Mesothelial cell of epicardium (in vitro differentiated cells): ENCODE results near the gene RPS19BP1. TPM values are rescaled to one million over a fixed set of nuclear protein-coding genes. Genes with fewer than 3 reads are reported as not detected.

Source experiments
- DNase-seq, 2 experiments: peaks; one replicate each; pipeline ENCODE4 v3.0.0; 2021; ENCODE audit warnings: low spot score in 2 of 2; ENCODE audit not compliant: unreplicated experiment in 2 of 2
- H3K27ac Mint-ChIP-seq: 2 replicates; pipeline ENCODE4 v1.8.0; 2021; ENCODE audit warnings: mixed read lengths
- H3K27me3 Mint-ChIP-seq: 2 replicates; pipeline ENCODE4 v1.8.0; 2021; ENCODE audit warnings: low read depth, mixed read lengths
- H3K36me3 Mint-ChIP-seq: 2 replicates; pipeline ENCODE4 v1.8.0; 2021; ENCODE audit warnings: mixed read lengths
- H3K4me1 Mint-ChIP-seq: 2 replicates; pipeline ENCODE4 v1.8.0; 2021; ENCODE audit warnings: mixed read lengths
- H3K4me3 Mint-ChIP-seq: 2 replicates; pipeline ENCODE4 v1.8.0; 2021; ENCODE audit warnings: mild to moderate bottlenecking, moderate library complexity, mixed read lengths
- H3K9me3 Mint-ChIP-seq: 2 replicates; pipeline ENCODE4 v1.8.0; 2021; ENCODE audit warnings: mixed read lengths
- total RNA-seq: library from RNA; stranded (reverse); gene quantifications from 3 replicates; pipeline ENCODE4 v1.2.1, GENCODE V29; 2021
- TF ChIP-seq, protein P1 (sequence below): fragments of 200-600 bp; sonication (generic); IDR thresholded peaks from one replicate; pipeline ENCODE4 v1.5.0; 2021; ENCODE audit warnings: antibody characterized with exemption; ENCODE audit not compliant: unreplicated experiment

The RPS19BP1 gene
- total RNA-seq, 1 donor from 2014 or later, result 33.0 TPM

DNA sequence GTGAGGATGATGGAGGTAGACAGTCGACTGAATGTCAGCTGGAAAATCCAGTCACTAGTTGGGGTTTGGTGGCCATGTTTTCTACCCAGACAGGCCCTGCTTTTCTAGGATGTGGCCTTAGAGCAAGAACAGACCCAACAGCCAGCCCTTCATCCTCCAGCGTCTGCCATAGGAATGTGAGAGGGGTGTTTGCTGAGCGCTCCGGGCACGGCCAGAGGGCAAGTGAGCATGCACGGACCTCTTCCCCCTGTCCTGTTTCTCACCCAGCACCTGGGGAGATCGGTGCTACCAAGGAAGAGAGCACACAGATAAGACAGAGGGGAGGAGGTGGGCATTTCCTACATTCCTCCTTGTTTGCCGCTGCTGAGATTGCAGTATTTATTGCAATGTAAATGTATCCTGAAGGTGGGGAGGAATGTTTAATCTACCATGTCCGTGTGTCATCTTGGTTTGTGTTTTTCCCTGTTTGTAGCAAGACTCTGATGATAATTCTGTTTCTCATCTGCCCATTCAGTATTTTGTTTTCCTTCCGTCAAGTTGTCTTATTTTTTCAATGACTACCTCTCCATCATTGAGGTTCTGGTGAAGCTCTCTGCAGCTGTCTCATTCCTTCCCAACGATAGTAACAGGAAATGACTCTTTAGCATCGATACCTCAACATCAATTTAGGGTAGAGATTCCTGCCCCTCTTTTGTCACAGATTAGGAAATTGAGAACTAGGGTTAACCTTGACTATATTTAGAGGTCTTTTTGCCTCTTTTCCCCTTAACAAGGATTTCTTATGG is 17.1 kb downstream of the RPS19BP1 start:
- TF ChIP-seq, protein P1, sequence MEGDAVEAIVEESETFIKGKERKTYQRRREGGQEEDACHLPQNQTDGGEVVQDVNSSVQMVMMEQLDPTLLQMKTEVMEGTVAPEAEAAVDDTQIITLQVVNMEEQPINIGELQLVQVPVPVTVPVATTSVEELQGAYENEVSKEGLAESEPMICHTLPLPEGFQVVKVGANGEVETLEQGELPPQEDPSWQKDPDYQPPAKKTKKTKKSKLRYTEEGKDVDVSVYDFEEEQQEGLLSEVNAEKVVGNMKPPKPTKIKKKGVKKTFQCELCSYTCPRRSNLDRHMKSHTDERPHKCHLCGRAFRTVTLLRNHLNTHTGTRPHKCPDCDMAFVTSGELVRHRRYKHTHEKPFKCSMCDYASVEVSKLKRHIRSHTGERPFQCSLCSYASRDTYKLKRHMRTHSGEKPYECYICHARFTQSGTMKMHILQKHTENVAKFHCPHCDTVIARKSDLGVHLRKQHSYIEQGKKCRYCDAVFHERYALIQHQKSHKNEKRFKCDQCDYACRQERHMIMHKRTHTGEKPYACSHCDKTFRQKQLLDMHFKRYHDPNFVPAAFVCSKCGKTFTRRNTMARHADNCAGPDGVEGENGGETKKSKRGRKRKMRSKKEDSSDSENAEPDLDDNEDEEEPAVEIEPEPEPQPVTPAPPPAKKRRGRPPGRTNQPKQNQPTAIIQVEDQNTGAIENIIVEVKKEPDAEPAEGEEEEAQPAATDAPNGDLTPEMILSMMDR, result no peak
- peaks cover 14% of the 10 kb centered on the region for H3K4me1 Mint-ChIP-seq
- peaks cover 2% of the 10 kb centered on the region for H3K27me3 Mint-ChIP-seq
- DNase-seq, result no peak
- peaks cover 23% of the 10 kb centered on the region for H3K36me3 Mint-ChIP-seq
- H3K4me3 Mint-ChIP-seq, result no peak overlapping the region
- H3K27ac Mint-ChIP-seq, result no peak overlapping the region
- H3K9me3 Mint-ChIP-seq, result no peaks in the 10 kb centered on the region

GRCh38 chr22:39514373-39514973 is 18.1 kb downstream of the RPS19BP1 start:
- H3K9me3 Mint-ChIP-seq, result no peaks in the 10 kb centered on the region
- H3K27ac Mint-ChIP-seq, result no peak overlapping the region
- H3K4me3 Mint-ChIP-seq, result no peak overlapping the region
- DNase-seq, result peak in 1 of 2 experiments; percentile 75
- TF ChIP-seq, protein P1, result peak; percentile 79
- peaks cover 14% of the 10 kb centered on the region for H3K4me1 Mint-ChIP-seq
- H3K27me3 Mint-ChIP-seq, result no peaks in the 10 kb centered on the region
- peaks cover 25% of the 10 kb centered on the region for H3K36me3 Mint-ChIP-seq

DNA sequence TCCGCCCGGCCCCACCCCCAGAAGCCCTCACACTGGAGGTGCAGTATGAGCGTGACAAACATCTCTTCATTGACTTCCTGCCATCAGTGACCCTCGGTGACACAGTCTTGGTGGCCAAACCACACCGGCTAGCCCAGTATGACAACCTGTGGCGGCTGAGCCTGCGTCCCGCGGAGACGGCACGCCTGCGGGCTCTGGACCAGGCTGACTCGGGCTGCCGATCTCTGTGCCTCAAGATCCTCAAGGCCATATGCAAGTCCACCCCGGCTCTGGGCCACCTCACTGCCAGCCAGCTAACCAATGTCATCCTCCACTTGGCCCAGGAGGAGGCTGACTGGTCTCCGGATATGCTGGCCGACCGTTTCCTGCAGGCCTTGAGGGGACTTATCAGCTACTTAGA is 18.8 kb downstream of the RPS19BP1 start:
- DNase-seq, result no peak
- Mint-ChIP-seq H3K9me3 (no peaks in the 10 kb centered on the region), H3K27ac (no peak overlapping the region), H3K36me3 (peaks cover 25% of the 10 kb centered on the region), H3K27me3 (no peaks in the 10 kb centered on the region), H3K4me1 (peaks cover 8% of the 10 kb centered on the region), H3K4me3 (no peak overlapping the region)
- TF ChIP-seq, protein P1, result no peak

- TF ChIP-seq, protein P1, result no peak
- H3K27me3 Mint-ChIP-seq, result no peaks in the 10 kb centered on the region
- H3K4me1 Mint-ChIP-seq, result no peaks in the 10 kb centered on the region
- peaks cover 31% of the 10 kb centered on the region for H3K36me3 Mint-ChIP-seq
- H3K4me3 Mint-ChIP-seq, result no peak overlapping the region
- no peaks in the 10 kb centered on the region for H3K9me3 Mint-ChIP-seq
- DNase-seq, result no peak
- no peak overlapping the region for H3K27ac Mint-ChIP-seq
Measured at GRCh38 chr22:39512026-39512425, 20.5 kb downstream of the RPS19BP1 start.

- TF ChIP-seq, protein P1, result no peak
- Mint-ChIP-seq H3K4me1 (no peaks in the 10 kb centered on the region), H3K9me3 (no peaks in the 10 kb centered on the region), H3K4me3 (no peak overlapping the region), H3K36me3 (peaks cover 39% of the 10 kb centered on the region), H3K27ac (no peak overlapping the region), H3K27me3 (no peaks in the 10 kb centered on the region)
- no peak for DNase-seq
Measured at GRCh38 chr22:39511226-39511625, 21.3 kb downstream of the RPS19BP1 start.
